MM.1S (cell line): ENCODE results near the gene PSG7.
"Not testable (repeated sequence)": the region's sequence is repeated elsewhere in the genome, so short reads cannot be mapped to it uniquely, and the experiment has no call there.

Experiments
- DNase-seq: peaks from one replicate; pipeline ENCODE4 v3.0.0-alpha.2; 2015
- H2AFZ ChIP-seq: fragments of 300-600 bp; sonication (generic); 2 replicates; pipeline ENCODE4 v1.6.0; 2016; ENCODE audit warnings: antibody characterized with exemption, low read length
- H3F3A ChIP-seq: fragments of 300-600 bp; sonication (generic); 2 replicates; pipeline ENCODE4 v1.6.1; 2016; ENCODE audit warnings: mild to moderate bottlenecking, antibody characterized with exemption, low read length, moderate library complexity, mixed read lengths; ENCODE audit not compliant: insufficient read depth
- H3K27ac ChIP-seq: fragments of 300-600 bp; sonication (generic); 2 replicates; pipeline ENCODE4 v1.5.1; 2016; ENCODE audit warnings: mild to moderate bottlenecking, low read length
- H3K27me3 ChIP-seq: fragments of 300-600 bp; sonication (generic); replicated peaks from 2 replicates; pipeline ENCODE4 v1.6.0; 2016; ENCODE audit warnings: low read length; ENCODE audit not compliant: insufficient read depth
- H3K36me3 ChIP-seq: fragments of 300-600 bp; sonication (generic); replicated peaks from 2 replicates; pipeline ENCODE4 v1.6.1; 2016; ENCODE audit warnings: mild to moderate bottlenecking, low read length, mixed read lengths; ENCODE audit not compliant: insufficient read depth
- H3K4me1 ChIP-seq: fragments of 300-600 bp; sonication (generic); 2 replicates; pipeline ENCODE4 v1.6.1; 2016; ENCODE audit warnings: low read length, mixed read lengths
- H3K4me2 ChIP-seq: fragments of 300-600 bp; sonication (generic); 2 replicates; pipeline ENCODE4 v1.6.0; 2016; ENCODE audit warnings: low read depth, low read length
- H3K4me3 ChIP-seq: fragments of 300-600 bp; sonication (generic); 2 replicates; pipeline ENCODE4 v1.5.1; 2016; ENCODE audit warnings: low read length, mixed read lengths
- H3K79me2 ChIP-seq: fragments of 300-600 bp; sonication (generic); 2 replicates; pipeline ENCODE4 v1.6.1; 2016; ENCODE audit warnings: mixed run types, low read length, mixed read lengths
- H3K9ac ChIP-seq: fragments of 300-600 bp; sonication (generic); 2 replicates; pipeline ENCODE4 v1.6.1; 2016; ENCODE audit warnings: low read length, mixed read lengths
- H3K9me2 ChIP-seq: fragments of 300-600 bp; sonication (generic); replicated peaks from 2 replicates; pipeline ENCODE4 v1.6.1; 2016; ENCODE audit warnings: mild to moderate bottlenecking, low read length, mixed read lengths; ENCODE audit not compliant: insufficient read depth
- H3K9me3 ChIP-seq: fragments of 300-600 bp; sonication (generic); replicated peaks from 2 replicates; pipeline ENCODE4 v1.6.1; 2016; ENCODE audit warnings: mild to moderate bottlenecking, low read length, mixed read lengths; ENCODE audit not compliant: insufficient read depth
- H4K20me1 ChIP-seq: fragments of 300-600 bp; sonication (generic); 2 replicates; pipeline ENCODE4 v1.6.1; 2016; ENCODE audit warnings: mild to moderate bottlenecking, low read length, moderate library complexity, mixed read lengths; ENCODE audit not compliant: insufficient read depth
- EZH2 ChIP-seq: fragments of 300-600 bp; sonication (generic); optimal IDR thresholded peaks from 2 replicates; pipeline ENCODE3; 2017; ENCODE audit warnings: low read depth, mild to moderate bottlenecking, antibody characterized with exemption, low read length, mixed read lengths
- EZH2phosphoT487 ChIP-seq: fragments of 300-600 bp; sonication (generic); IDR thresholded peaks from 2 replicates; pipeline ENCODE4 v1.6.1; 2018; ENCODE audit warnings: antibody characterized with exemption, low read length
- TF ChIP-seq, protein P1 (sequence below): fragments of 300-600 bp; sonication (generic); IDR thresholded peaks from 2 replicates; pipeline ENCODE4 v1.5.1; 2016; ENCODE audit warnings: antibody characterized with exemption, low read length, mixed read lengths

The PSG7 gene

DNA sequence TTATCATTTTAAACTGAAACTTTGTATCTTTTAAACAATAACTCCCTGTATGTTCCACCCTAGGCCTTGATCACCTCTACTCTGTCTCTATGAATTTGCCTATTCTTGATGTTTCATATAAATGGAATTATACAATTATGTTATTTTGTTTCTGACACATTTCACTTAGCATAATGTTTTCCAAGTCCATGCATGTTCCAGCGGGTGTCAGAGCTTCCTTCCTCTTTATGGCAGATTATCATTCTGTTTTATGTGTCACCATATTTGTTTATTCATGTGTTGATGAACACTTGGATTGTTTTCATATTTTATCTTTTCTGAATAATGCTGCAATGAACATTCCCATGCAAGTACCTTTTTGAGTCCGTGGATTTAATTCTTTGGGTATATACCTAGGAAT is 54.3 kb downstream of the PSG7 start:
- H3K4me3 ChIP-seq, H4K20me1 ChIP-seq, H3K36me3 ChIP-seq, H3K4me2 ChIP-seq, H2AFZ ChIP-seq, H3F3A ChIP-seq, H3K9ac ChIP-seq, H3K27ac ChIP-seq, H3K9me2 ChIP-seq, H3K27me3 ChIP-seq, DNase-seq, H3K4me1 ChIP-seq, H3K9me3 ChIP-seq, H3K79me2 ChIP-seq: not testable (repeated sequence)

DNA sequence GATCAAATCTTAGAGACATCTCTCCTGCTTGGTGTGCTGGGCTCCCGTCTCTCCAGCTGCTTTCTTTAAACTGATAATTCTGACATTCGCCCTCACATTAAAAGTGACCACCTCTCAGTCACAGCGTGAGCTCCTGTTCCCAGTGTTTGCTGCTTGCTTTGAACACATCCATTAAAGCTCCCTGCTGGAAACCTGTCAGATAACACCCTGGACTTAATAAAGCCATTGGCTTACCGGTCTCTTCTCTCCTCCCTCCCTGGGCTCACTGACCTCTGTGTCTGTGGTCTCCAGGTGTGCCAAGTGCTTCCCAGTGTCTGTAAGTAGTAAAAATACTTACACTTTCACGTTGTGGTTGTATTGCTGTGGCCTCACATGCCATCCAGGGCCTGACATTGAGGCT is 55.0 kb downstream of the PSG7 start:
- not testable (repeated sequence) for H3K27me3 ChIP-seq, H3K9me2 ChIP-seq, DNase-seq, H3K4me1 ChIP-seq, H2AFZ ChIP-seq, H3K4me2 ChIP-seq, H3F3A ChIP-seq, H4K20me1 ChIP-seq, H3K4me3 ChIP-seq, H3K27ac ChIP-seq, H3K9ac ChIP-seq, H3K9me3 ChIP-seq, H3K36me3 ChIP-seq, H3K79me2 ChIP-seq

DNA sequence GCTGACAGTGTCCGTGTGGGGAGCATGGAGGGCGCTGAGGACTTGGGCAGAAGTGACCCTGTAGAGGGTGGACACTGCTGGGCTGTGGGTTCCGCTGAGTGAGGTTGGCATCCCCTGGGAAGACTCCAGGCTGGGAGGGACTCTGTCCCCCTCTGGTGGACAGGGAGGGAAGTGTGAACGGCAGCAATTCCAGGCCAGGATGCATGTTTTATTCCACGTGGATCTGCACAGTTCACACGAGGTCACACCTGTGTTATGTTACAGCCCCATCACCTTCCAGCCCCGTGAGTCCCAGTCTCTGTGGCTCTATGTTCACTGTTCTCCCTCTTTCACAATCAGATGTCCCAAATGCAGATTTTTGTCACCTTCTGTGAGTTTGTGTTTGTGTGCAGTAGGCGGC is 55.7 kb downstream of the PSG7 start:
- not testable (repeated sequence) for DNase-seq, H3K79me2 ChIP-seq, H3K4me2 ChIP-seq, H3K9me3 ChIP-seq, H3K27me3 ChIP-seq, H2AFZ ChIP-seq, H3K36me3 ChIP-seq, H3K9ac ChIP-seq, H3K4me1 ChIP-seq, H3F3A ChIP-seq, H3K4me3 ChIP-seq, H4K20me1 ChIP-seq, H3K27ac ChIP-seq, H3K9me2 ChIP-seq
- TF ChIP-seq, protein P1, sequence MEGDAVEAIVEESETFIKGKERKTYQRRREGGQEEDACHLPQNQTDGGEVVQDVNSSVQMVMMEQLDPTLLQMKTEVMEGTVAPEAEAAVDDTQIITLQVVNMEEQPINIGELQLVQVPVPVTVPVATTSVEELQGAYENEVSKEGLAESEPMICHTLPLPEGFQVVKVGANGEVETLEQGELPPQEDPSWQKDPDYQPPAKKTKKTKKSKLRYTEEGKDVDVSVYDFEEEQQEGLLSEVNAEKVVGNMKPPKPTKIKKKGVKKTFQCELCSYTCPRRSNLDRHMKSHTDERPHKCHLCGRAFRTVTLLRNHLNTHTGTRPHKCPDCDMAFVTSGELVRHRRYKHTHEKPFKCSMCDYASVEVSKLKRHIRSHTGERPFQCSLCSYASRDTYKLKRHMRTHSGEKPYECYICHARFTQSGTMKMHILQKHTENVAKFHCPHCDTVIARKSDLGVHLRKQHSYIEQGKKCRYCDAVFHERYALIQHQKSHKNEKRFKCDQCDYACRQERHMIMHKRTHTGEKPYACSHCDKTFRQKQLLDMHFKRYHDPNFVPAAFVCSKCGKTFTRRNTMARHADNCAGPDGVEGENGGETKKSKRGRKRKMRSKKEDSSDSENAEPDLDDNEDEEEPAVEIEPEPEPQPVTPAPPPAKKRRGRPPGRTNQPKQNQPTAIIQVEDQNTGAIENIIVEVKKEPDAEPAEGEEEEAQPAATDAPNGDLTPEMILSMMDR = peak; percentile 47

DNA sequence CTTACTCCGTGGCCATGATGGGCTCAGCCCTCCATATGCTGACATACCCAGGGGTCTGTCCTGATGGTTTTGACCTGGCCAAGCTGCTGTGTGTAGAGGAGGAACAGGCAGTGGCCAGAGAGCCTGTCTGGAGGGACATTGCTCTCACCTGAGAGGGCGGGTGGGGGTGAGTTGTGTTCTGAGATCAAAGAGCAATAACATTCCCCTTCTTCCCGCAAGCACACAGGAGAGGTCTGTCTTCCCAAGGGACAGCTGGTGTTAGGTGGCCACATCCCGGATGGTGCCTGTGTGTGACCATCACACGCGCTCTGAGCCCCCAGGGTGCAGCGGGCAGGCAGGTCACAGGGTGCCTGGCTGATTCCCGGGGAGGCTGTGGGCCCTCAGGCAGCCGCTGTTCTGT is 56.4 kb downstream of the PSG7 start:
- not testable (repeated sequence) for H3K9me3 ChIP-seq, H3K4me3 ChIP-seq, H3K4me1 ChIP-seq, H3K27ac ChIP-seq, H3K27me3 ChIP-seq, H3F3A ChIP-seq, DNase-seq, H3K4me2 ChIP-seq, H3K9me2 ChIP-seq, H4K20me1 ChIP-seq, H2AFZ ChIP-seq, H3K9ac ChIP-seq, H3K79me2 ChIP-seq, H3K36me3 ChIP-seq

DNA sequence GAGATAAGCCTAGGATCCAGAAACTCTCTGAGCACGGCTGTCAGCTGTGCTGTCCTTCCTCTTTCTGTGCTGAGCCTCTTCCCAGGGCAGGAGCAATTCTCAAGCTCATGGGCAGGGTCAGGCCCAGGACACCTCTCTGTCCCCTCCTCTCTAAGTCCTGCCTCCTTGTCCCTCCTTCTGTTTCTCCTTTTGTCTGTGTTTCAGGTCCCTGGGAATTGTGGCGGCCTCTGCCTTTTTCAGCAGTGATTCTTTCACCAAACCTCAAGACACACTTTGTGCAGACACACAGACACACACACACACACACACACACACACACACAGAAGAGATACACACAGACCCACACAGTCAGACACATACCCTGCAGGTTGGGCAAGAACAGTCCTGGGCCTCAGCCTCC is 57.4 kb downstream of the PSG7 start, which contains the start of gene PSG1:
Gene PSG1 (minus strand): TSS at position 101 of the 400 bp plus-strand sequence. CDS start 132 bp downstream, outside the sequence.
- H3K79me2 ChIP-seq = no peaks in the 10 kb centered on the region
- H3K4me1 ChIP-seq = no peaks in the 10 kb centered on the region
- H3K36me3 ChIP-seq = no peaks in the 10 kb centered on the region
- H3K27ac ChIP-seq = no peak within 1 kb of the TSS
- no peak within 1 kb of the TSS for H2AFZ ChIP-seq
- H3K4me3 ChIP-seq = no peak within 1 kb of the TSS
- H4K20me1 ChIP-seq = no peaks in the 10 kb centered on the region
- TF ChIP-seq EZH2phosphoT487 (no peak), EZH2 (no peak)
- TF ChIP-seq, protein P1 = no peak
- H3F3A ChIP-seq = no peaks in the 10 kb centered on the region
- DNase-seq = no peak
- no peaks in the 10 kb centered on the region for H3K9me3 ChIP-seq
- H3K9me2 ChIP-seq = no peaks in the 10 kb centered on the region
- no peaks in the 10 kb centered on the region for H3K27me3 ChIP-seq
- H3K4me2 ChIP-seq = no peak within 1 kb of the TSS
- no peak within 1 kb of the TSS for H3K9ac ChIP-seq

DNA sequence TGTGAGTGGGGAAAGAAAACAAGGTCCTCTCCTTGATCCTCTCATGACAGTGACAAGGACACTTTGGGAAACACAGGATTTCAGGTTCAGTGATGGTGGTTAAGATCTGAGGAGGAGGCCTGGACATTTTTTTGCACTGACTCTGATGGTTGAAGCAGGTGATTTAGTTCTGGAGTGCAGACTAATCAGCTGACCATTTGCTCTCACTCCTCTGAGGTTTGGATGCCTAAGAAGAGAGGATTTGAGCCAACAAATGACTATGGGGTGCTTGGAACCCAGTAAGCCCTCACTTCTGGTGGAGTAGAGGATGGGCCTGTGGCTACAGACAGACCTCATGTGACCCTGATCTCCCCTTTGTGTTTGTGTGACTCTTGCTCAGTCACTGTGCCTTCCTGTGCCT is 60.4 kb downstream of the PSG7 start:
- H4K20me1 ChIP-seq, H3K27ac ChIP-seq, H3K36me3 ChIP-seq, DNase-seq, H3K9me3 ChIP-seq, H3K9ac ChIP-seq, H3K4me2 ChIP-seq, H3K4me3 ChIP-seq, H3F3A ChIP-seq, H3K9me2 ChIP-seq, H3K79me2 ChIP-seq, H3K4me1 ChIP-seq, H2AFZ ChIP-seq, H3K27me3 ChIP-seq: not testable (repeated sequence)

DNA sequence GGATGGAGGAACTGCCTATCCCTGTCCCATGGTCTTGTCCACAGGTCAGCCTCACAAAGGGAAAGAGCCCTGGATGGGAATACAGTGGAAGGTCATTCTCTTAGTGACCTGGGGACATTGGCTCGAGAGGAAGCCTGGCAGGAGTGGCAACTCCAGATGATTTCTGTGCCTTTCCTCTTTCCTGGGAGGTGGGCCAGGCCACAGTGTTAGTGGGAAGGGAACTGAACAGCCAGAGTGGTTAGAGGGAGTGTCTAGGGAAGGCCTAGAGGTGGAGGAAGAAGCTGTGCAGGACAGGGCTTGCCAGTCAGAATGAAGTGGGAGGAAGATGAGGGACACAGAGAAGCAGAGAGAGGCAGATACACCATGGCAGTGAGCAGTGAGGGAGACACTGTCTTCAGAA is 61.1 kb downstream of the PSG7 start:
- not testable (repeated sequence) for H2AFZ ChIP-seq, H3K79me2 ChIP-seq, H3K4me2 ChIP-seq

More for the DNA sequence above, 61.1 kb downstream of the PSG7 start:
- not testable (repeated sequence) for H3F3A ChIP-seq, H4K20me1 ChIP-seq, H3K9me2 ChIP-seq, H3K4me1 ChIP-seq, H3K9ac ChIP-seq, H3K4me3 ChIP-seq, H3K9me3 ChIP-seq, DNase-seq, H3K27me3 ChIP-seq, H3K36me3 ChIP-seq, H3K27ac ChIP-seq
